ENCODE measurements around the gene CACNA2D3. TPM values are rescaled to one million over a fixed set of nuclear protein-coding genes. Genes with fewer than 3 reads are reported as not detected.

CACNA2D3 gene
- total and polyA plus RNA-seq, 4 donors = 0.06 to 0.37 (median 0.08) TPM; not detected in 1

GRCh38 chr3:54773271-54773670 lies 650.9 kb downstream of the CACNA2D3 start:
- Histone ChIP-seq H3K27ac (ENCODE audit: low read depth in 1 of 2, low read length in 2 of 2) (no peak overlapping the region), H3K27me3 (ENCODE audit: control insufficient read depth in 4 of 4, insufficient read depth in 4 of 4, low read length in 3 of 4) (no peaks in the 10 kb centered on the region), H3K36me3 (ENCODE audit: control insufficient read depth in 4 of 4, insufficient read depth in 3 of 4, low read depth in 1 of 4, low read length in 3 of 4) (no peaks in the 10 kb centered on the region), H3K9me3 (ENCODE audit: control insufficient read depth in 4 of 4, low read length in 3 of 4) (no peaks in the 10 kb centered on the region), H3K4me1 (ENCODE audit: control insufficient read depth in 4 of 4, insufficient read depth in 4 of 4, low read length in 3 of 4) (no peaks in the 10 kb centered on the region), H3K4me3 (ENCODE audit: low read depth in 1 of 3, low read length in 3 of 3) (no peak overlapping the region), H3K9ac (ENCODE audit: low read depth in 1 of 2, low read length in 2 of 2) (no peak overlapping the region)
- WGBS = 56% methylated on average over 4 of the region's 4 CpGs
- no peak for DNase-seq (ENCODE audit: low spot score)
- TF ChIP-seq JUND (IDR thresholded peaks at IDR 0.05) (no peak), REST (IDR thresholded peaks at IDR 0.05) (no peak)

- TF ChIP-seq GABPA (IDR thresholded peaks at IDR 0.05 in 1 of 2, conservative IDR thresholded peaks at IDR 0.05 in 1 of 2) (no peak), TAF1 (conservative IDR thresholded peaks at IDR 0.05) (no peak), EGR1 (IDR thresholded peaks at IDR 0.05; ENCODE audit: low read depth in 2 of 2) (no peak), YY1 (IDR thresholded peaks at IDR 0.05) (no peak), REST (IDR thresholded peaks at IDR 0.05) (no peak)
- DNase-seq (ENCODE audit: low spot score) = no peak
- no peaks in the 10 kb centered on the region for H3K4me1 ChIP-seq (ENCODE audit: control insufficient read depth in 4 of 4, insufficient read depth in 4 of 4, low read length in 3 of 4)
- no peaks in the 10 kb centered on the region for H3K27me3 ChIP-seq (ENCODE audit: control insufficient read depth in 4 of 4, insufficient read depth in 4 of 4, low read length in 3 of 4)
- no peaks in the 10 kb centered on the region for H3K9me3 ChIP-seq (ENCODE audit: control insufficient read depth in 4 of 4, low read length in 3 of 4)
- 93% methylated on average over 2 of the region's 2 CpGs for WGBS
- H3K36me3 ChIP-seq (ENCODE audit: control insufficient read depth in 4 of 4, insufficient read depth in 3 of 4, low read depth in 1 of 4, low read length in 3 of 4) = no peaks in the 10 kb centered on the region
- H3K9ac ChIP-seq (ENCODE audit: low read depth in 1 of 2, low read length in 2 of 2) = no peak overlapping the region
- no peak overlapping the region for H3K4me3 ChIP-seq (ENCODE audit: low read depth in 1 of 3, low read length in 3 of 3)
- H3K27ac ChIP-seq (ENCODE audit: low read depth in 1 of 2, low read length in 2 of 2) = no peak overlapping the region
Observed at GRCh38 chr3:54776601-54777000, 654.2 kb downstream of the CACNA2D3 start.

GRCh38 chr3:54777141-54777540 lies 654.8 kb downstream of the CACNA2D3 start:
- DNase-seq (ENCODE audit: low spot score) = no peak
- Histone ChIP-seq H3K27me3 (ENCODE audit: control insufficient read depth in 4 of 4, insufficient read depth in 4 of 4, low read length in 3 of 4) (no peaks in the 10 kb centered on the region), H3K4me1 (ENCODE audit: control insufficient read depth in 4 of 4, insufficient read depth in 4 of 4, low read length in 3 of 4) (no peaks in the 10 kb centered on the region), H3K9me3 (ENCODE audit: control insufficient read depth in 4 of 4, low read length in 3 of 4) (no peaks in the 10 kb centered on the region), H3K9ac (ENCODE audit: low read depth in 1 of 2, low read length in 2 of 2) (no peak overlapping the region), H3K36me3 (ENCODE audit: control insufficient read depth in 4 of 4, insufficient read depth in 3 of 4, low read depth in 1 of 4, low read length in 3 of 4) (no peaks in the 10 kb centered on the region), H3K27ac (ENCODE audit: low read depth in 1 of 2, low read length in 2 of 2) (no peak overlapping the region), H3K4me3 (ENCODE audit: low read depth in 1 of 3, low read length in 3 of 3) (no peak overlapping the region)
- WGBS = 64% methylated on average over 2 of the region's 2 CpGs
- no peak for TF ChIP-seq ZBTB33 (IDR thresholded peaks at IDR 0.05)
- TF ChIP-seq REST (IDR thresholded peaks at IDR 0.05) = no peak
- TF ChIP-seq EGR1 (IDR thresholded peaks at IDR 0.05; ENCODE audit: low read depth in 2 of 2) = no peak
- TF ChIP-seq NR2F2 (IDR thresholded peaks at IDR 0.05) = no peak
- TF ChIP-seq GABPA (IDR thresholded peaks at IDR 0.05 in 1 of 2, conservative IDR thresholded peaks at IDR 0.05 in 1 of 2) = no peak
- no peak for TF ChIP-seq SP1 (IDR thresholded peaks at IDR 0.05)
- TF ChIP-seq HNF4G (IDR thresholded peaks at IDR 0.05) = no peak
- TF ChIP-seq FOXA1 (IDR thresholded peaks at IDR 0.05) = no peak
- no peak for TF ChIP-seq ATF3 (IDR thresholded peaks at IDR 0.05)
- TF ChIP-seq TAF1 (conservative IDR thresholded peaks at IDR 0.05) = no peak
- TF ChIP-seq RXRA (IDR thresholded peaks at IDR 0.05) = no peak
- TF ChIP-seq MAX (IDR thresholded peaks at IDR 0.05) = no peak
- no peak for TF ChIP-seq YY1 (IDR thresholded peaks at IDR 0.05)
